ENCODE data around the gene STOML3. TPM values are rescaled to one million over a fixed set of nuclear protein-coding genes. Genes with fewer than 3 reads are reported as not detected.

Gene STOML3, protein sequence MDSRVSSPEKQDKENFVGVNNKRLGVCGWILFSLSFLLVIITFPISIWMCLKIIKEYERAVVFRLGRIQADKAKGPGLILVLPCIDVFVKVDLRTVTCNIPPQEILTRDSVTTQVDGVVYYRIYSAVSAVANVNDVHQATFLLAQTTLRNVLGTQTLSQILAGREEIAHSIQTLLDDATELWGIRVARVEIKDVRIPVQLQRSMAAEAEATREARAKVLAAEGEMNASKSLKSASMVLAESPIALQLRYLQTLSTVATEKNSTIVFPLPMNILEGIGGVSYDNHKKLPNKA
- not detected in 2 replicates for total RNA-seq

GRCh38 chr13:38990693-38991092, at the start of gene STOML3:
TSS of gene STOML3 (minus strand) at chr13:38990831. CDS start at chr13:38990721, 110 bp downstream.

GRCh38 chr13:39037880-39038568, 47.4 kb upstream of the STOML3 start, which contains the start of the genes NHLRC3 and PROSER1:
TSS of gene NHLRC3 (plus strand) at chr13:39038456. CDS start at chr13:39038640, 184 bp downstream.
TSS of gene PROSER1 (minus strand) at chr13:39038089. CDS start at chr13:39037242, 847 bp downstream.

Other genes starting within 250 kb of the STOML3 start
- 12.0 and 19.6 TPM in 2 replicates for gene PROSER1, start 47.3 kb upstream of the STOML3 start, total RNA-seq
- 5.8 and 11.0 TPM in 2 replicates for gene NHLRC3, start 47.6 kb upstream of the STOML3 start, total RNA-seq